ENCODE data around the gene SLC12A4.
"Not testable (repeated sequence)": the region's sequence is repeated elsewhere in the genome, so short reads cannot be mapped to it uniquely, and the experiment has no call there.

The SLC12A4 gene

DNA sequence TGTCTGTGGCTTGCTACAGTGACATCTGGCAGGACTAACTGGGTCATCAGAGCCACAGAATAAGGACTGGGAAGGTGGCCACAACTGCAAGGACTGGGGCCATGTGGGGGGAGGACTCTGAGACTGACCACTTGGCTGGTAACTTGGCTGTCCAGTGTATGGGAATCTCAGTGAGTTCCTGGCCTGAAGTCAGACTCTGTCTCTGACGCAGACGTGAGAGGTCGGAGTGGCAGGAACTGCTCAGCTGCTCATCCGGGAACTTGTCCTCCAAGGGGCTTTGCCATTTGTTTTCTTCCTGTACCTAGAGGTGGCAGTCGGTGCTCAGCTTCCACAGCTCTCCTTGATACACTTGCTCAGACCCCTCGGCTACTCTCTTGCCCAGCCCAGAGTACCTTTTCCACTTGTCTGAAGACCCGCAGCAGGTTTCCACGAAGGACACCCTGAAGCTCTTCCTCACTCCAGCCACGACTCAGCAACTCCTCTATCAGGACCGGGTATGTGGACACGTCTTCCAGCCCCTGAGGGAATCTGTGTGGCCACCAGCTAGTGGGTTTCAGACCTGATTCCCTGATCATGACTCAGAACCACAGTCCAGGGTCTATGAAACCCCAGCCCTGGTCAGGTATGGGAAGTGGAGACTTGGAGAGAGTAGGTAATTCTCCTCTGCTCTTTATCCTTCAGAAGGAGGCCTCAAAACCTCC is 19.2 kb upstream of the SLC12A4 start:
- DNase-seq (ENCODE audit: low read depth) = no peak

DNA sequence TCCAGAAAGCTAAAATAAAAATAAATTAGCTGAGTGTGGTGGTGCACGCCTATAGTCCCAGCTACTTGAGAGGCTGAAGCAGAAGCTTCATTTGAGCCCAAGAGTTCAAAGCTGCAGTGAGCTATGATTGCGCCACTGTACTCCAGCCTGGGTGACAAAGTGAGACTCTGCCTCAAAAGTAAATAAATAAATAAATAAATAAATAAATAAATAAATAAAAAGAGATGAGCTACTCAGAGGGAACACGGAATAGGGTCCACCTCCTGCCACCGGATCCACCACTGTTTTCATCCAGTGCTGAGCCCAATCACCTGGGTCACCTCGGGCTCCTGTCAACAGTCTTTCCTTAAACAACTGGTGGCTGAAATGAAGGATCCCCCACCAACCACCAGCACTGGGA is 18.5 kb upstream of the SLC12A4 start:
- DNase-seq (ENCODE audit: low read depth) = no peak

DNA sequence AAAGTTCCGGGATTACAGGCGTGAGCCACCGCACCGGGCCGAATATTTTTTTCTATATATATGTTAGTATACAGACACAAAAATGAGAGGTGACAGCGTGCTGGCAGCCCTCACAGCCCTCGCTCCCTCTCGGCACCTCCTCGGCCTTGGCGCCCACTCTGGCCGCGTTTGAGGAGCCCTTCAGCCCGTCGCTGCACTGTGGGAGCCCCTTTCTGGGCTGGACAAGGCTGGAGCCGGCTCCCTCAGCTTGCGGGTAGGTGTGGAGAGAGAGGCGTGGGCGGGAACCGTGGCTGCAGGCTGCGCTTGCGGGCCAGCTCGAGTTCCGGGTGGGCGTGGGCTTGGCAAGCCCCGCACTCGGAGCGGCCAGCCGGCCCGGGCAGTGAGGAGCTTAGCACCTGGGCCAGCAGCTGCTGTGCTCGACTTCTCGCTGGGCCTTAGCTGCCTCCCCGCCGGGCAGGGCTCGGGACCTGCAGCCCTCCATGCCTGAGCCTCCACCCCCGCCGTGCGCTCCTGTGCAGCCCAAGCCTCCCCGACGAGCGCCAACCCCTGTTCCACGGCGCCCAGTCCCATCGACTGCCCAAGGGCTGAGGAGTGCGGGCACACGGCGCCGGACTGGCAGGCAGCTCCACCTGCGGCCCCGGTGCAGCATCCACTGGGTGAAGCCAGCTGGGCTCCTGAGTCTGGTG is 13.7 kb upstream of the SLC12A4 start:
- no peak for DNase-seq (ENCODE audit: low read depth)

DNA sequence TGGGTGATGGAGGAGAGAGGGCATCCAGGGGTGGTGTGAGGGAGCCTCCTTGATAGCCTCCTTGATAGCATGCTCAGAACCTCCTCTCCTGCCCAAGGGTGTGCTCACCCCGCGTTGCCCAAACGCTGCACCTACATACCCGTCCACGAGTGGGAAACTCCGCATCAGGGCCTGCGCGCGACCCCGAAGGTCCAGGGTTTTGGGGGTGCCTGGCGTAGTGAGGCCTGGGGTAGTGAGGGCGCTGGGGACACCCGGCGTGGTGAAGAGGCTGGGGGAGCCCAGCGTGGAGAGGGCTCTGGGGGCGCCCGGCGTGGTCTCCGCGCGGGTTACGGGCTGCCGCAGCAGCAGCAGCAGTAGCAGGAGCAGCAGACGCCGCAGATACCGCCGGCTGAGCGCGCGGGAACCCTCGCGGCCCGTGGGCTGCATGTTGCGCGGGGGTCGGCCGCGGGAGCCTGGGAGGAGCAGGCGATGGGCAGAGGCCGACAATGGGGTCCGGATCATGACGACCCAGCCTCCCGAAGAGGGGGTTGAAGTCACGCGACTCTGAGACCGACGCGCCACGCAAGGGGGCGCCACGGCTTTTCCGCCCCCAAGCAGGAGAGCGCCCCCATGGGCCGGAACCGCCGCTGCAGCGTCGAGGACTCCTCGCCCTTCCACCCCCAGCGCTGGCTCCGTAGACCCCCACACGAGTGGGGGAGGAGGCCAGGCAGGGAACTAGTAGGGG is 11.7 kb upstream of the SLC12A4 start, which contains the start of gene DPEP3:
Gene DPEP3, minus strand, starts transcription at position 545 of the 724 bp plus-strand sequence. Its CDS starts 119 bp downstream, at position 426.
- DNase-seq (ENCODE audit: low read depth) = no peak

DNA sequence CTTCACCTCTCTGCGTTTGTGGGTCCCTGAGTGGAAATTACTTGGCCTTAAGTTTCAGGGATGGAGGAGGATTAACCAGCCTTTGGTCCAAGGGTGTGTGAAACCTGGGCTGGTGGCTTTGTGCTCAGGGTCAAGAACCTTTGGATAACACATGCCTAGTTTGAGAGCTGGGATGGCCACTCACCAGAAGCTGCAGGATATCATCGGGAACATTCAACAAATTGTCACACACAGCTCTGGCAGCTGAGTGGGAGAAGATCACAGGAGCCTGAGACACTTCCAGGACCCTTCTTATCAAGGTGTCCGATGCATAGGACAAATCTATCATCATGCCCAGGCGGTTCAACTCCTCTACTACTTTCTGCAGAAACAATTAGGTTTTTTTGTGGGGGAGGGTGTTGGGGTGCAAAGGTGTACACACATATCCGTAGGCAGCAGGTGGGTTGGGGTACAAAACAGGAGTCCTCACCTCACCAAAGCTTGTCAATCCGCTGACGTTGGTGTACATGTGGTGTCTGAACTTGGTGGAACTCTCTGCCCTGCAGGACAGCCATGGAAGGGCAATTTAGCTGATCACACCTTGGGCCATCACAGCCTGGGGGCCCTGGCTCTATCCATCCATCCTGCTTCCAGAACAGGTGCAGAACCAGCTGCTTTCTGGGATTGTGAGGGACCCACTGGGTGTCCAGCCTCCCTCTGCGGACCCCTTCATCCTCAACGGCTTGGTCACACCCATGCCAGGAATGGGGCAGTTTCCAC is 9.2 kb upstream of the SLC12A4 start:
- DNase-seq (ENCODE audit: low read depth) = no peak

DNA sequence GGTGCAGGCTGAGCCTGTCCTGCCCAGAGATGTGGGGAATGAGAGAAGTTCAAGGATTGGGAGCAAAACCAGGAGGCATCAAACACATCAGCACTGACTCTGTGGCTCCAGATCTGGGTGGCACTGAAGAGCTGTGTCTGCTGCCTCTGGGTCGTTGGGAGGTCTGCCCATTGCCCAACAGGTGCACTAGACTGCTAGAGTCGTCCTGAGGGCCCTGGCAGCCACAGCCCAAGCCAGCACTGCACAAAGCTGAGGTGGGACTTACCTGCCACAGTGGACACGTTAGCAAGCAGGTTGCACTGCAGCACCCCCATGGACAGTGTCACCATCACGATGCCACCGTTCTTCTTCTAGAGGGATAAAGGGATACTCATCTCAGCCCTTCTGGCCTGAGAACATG is 8.6 kb upstream of the SLC12A4 start:
- DNase-seq (ENCODE audit: low read depth) = no peak

DNA sequence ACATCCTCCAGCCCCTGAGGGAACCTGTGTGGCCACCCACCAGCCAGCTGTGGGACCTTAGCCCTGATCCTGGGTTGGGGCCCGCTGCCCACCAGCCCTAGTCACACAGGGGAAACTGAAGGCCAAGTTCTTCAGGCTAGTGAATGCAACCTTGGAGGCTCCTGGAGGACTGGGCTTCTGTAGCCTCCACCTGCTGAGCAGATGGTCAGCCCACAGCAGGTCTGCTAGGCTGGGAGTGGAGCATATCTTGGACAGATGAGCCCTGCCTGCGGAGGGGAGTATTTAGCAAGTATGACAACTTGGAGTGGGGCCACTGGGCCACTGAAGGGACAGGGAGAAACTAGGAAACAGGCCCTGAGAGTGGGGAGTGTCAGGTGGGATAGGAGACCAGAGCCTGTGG is 7.8 kb upstream of the SLC12A4 start:
- no peak for DNase-seq (ENCODE audit: low read depth)

DNA sequence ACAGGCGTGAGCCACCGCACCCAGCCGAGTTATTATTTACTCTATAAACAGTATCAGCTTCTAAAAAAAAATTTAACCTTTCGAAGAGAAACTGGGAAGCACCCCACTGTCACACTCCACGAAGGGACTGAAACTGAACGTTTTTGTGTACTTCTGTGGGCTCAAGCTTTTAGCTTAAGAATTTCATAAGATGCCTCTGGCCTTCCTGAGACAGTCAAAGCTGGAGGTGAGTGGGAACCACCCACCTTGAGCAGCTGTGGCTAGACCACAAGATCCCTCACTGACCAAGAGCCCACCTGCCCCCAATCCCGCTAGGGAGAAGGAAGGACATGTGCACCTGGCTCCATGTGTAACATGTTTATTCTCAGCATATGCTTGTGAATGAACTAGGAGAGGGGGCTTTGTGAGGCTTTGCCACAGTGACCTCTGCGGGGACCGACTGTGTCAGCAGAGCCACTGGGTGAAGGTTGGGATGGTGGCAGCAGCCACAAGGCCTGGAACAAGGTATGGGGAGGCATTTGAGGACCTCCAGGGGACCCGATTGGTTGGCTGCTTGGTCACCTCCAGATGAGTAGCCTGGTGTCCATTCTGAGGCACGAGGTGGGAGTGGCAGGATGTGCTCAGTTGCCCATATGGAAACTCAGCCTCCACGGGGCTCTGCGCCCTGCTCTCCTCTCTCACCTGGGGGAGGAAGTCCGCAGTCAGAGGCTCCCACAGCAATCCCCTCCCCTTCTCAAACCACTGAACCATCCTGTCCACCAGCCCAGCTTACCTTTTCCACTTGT is 7.1 kb upstream of the SLC12A4 start:
- DNase-seq (ENCODE audit: low read depth) = no peak

DNA sequence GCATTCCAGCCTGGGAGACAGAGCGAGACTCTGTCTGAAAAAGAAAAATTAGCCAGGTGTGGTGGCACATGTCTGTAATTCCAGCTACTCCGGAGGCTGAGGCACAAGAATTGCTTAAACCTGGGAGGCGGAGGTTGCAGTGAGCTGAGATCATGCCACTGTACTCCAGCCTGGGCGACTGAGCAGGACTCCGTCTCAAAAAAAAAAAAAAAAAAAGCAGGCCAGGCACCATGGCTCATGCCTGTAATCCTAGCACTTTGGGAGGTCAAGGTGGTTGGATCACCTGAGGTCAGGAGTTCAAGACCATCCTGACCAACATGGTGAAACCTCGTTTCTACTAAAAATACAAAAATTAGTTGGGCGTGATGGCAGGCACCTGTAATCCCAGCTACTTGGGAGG is 3.8 kb upstream of the SLC12A4 start:
- not testable (repeated sequence) for DNase-seq (ENCODE audit: low read depth)

DNA sequence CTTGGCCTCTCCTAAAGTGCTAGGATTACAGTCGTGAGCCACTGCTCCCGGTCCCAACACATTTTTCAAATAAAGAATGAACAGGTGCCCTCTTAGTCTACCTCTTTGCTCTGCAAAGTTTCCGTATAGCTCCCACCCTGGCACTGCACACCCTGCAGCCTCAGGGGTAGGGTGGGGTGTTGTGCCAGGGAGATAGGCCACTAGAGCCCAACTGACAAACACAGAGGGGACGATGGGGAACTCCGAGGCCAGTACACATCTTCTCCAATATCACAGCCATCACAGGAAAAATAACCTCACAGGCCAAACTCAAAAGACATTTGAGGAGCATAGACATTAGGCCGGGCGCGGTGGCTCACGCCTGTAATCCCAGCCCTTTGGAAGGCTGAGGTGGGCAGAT is 2.7 kb upstream of the SLC12A4 start:
- no peak for DNase-seq (ENCODE audit: low read depth)

DNA sequence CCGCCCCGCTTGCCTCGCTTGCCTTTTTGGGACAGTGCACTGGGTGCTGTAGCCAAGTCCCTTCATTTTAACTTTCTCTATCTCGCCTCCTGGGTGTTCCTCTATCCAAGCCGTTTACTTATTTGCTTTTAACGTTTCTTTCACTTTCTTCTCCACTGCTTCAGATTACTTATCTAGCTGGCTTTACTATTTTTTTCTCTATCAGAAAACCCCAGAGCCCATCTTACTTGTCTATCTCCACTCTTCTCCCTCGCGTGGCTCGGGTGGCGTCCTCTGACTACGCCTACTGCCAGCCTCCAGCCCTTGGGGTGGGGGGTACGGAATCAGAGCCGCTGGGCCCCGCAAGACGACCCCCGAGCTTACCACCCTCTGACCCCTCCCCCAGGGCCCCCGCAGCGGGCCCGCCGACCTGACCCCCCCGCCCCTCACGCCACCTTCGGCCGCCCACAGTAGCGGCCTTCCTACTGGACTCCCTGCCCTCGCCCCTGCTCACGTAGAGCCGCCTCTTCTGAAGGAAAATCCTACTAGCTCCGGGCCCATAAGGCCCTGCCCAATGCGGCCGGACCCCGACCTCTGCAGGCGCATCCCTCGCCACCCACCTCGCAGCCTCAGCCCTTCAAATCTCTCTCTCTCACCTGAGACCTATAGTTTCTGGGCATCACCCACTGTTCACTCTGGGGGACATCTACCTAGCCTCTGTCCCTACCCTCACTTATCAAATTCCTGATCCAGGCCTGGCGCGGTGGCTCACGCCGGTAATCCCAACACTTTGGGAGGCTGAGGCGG is 1.0 kb upstream of the SLC12A4 start:
- DNase-seq (ENCODE audit: low read depth) = no peak

DNA sequence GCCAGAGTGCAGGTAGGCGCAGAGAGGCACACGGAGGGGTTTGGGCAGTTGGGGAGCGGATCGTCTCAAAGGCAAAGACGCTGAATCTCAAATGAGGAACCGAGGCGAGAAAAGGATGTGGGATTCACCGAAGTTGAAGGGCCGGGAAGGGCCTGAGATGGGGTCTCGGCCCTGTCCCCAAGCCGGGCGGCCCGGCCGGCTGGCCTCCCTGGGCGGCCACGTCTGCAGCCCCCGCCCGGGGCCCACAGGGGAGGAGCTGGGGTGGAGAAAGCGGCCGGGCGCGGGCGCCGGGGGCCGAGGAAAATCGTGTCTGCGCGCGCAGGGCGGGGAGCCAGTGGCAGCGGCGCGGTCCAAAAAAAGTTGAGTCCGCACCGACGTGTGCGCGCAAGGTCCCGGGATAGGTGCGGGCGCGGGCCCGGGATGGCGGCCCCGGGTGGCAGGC is 458 bp downstream of the SLC12A4 start:
- no peak for DNase-seq (ENCODE audit: low read depth)

DNA sequence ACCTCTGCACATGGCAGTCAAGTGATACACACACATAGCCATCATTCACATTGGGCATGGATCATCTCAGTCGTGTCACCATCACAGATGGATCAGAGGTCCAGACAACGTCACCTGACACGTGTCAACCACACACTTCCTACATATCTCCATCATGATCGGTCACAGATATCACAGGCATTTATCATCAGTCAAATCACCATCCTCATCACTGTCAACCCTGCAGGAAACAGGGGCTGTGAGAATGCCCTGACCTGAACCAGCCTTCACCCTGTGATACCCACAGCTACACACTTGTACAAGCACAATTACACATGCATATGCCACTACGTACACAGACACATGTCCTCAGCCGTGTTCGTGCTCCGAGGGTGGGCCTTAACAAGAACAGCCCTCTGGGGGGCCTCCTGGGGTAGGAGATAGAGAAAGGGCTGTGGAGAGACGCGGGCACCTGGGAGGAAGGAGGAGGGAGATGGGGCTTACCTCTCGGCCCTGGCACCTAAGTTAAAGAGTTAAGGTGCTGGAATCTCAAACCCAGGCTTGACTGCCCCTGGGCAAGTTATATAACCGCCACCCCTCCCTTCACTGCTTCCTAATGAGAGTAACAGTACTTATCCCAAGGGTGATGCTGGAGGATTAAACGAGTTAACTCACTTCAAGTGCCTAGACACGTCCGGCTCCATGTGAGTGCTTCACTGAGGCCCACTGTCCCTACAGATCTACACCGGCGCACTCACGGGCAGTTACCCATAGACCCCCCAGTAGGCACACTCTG is 1.1 kb downstream of the SLC12A4 start:
- no peak for DNase-seq (ENCODE audit: low read depth)

DNA sequence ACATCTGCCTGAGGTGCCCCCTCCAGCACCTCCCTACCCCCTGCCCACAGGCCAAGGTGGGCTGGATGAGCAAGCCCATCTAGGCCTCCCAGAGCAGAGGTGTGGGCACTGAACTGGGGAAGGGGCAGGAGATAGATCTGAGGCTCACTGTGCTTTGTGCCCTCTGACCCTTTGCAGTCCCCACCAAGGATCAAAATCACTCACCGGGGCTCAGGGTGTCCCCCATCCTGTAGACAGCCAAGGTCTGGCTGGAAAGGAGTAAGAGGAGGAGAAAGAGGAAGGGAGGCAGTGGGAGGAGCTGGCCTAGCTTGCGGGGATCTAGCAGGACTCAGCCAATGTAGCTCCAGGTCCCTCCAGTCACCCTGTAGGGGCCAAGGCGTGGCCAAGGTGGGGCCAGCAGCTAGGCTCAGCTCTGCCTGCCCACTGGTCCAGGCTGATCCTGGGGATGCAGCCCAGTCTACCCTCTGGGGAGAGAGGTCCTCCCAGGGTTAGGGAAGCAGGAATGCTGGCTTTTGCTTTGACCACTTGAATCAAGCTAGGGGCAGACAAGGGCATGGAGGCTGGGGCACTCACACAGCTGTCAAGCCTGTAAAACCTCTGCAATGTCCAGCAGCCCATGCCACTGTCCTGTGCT is 1.8 kb downstream of the SLC12A4 start:
- no peak for DNase-seq (ENCODE audit: low read depth)

DNA sequence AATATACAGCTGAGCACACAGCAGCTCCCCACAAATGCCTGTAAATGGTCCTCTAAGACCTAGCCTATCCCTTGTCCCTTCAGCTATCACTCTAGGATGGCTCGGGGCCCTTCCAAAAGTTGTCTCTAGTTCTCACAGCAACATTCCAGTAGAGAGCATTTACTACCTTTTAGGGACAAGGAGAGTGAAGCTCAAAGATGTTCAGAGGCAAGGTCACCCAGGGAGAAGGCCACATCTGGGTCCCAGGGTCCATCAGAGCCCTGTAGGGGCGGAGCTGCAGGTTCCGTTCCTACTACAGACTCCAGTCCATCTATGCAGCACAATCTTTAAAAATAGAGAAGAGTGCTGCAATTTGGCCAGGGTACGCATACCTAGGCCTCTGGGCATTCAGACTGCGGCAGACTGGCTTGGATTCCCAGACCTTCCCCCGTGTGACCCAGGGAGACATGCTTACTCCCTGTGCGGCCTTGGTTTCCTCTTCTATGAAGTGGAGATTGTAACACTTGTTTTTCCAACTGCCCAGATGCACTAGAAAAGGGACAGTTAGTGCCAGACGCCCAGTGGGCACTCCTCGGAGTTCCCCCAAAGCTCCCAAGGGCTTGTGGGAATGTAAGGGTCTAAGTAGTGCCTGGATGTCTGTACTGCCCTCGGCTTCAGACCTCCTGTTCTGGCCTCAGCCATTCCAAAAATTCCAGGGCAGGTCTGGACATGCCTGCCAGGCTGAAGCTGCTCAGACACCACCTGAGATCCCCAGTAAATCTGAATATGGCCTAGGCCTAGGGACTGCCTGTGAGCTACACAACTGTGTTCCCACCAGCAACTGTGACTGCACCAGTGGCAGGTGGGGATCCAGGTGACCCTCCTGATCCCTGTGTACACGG is 2.5 kb downstream of the SLC12A4 start:
- no peak for DNase-seq (ENCODE audit: low read depth)

DNA sequence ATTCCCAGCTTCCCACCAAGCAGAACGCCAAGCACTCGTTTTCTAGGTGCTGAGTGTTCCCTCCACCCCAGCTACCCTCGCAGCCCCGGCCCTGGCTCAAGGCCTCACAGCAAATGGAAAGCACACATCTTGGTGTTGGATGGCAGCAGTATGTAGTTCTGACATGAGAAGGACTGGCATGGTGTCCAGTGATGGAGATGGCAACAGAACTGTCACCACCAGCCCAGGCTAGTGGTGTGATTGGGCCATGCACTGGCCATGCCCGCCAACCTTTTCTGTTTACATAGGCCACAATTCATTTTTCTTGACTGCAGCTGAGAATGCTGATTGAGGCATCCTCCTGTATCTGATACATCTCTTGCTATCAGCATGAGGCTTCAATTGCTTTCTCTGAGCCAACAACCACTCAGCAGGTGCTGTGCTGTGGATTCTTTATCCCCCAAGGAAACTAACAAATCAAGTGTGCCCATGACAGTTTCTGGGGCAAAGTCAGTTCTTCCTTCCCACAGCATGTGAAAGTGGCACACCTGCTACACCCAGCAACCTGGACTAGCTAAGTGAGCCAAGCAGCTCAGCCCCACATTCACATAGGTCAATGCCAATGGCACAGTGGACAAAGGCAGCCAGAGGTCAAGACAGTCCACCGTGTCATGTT is 3.8 kb downstream of the SLC12A4 start:
- no peak for DNase-seq (ENCODE audit: low read depth)

DNA sequence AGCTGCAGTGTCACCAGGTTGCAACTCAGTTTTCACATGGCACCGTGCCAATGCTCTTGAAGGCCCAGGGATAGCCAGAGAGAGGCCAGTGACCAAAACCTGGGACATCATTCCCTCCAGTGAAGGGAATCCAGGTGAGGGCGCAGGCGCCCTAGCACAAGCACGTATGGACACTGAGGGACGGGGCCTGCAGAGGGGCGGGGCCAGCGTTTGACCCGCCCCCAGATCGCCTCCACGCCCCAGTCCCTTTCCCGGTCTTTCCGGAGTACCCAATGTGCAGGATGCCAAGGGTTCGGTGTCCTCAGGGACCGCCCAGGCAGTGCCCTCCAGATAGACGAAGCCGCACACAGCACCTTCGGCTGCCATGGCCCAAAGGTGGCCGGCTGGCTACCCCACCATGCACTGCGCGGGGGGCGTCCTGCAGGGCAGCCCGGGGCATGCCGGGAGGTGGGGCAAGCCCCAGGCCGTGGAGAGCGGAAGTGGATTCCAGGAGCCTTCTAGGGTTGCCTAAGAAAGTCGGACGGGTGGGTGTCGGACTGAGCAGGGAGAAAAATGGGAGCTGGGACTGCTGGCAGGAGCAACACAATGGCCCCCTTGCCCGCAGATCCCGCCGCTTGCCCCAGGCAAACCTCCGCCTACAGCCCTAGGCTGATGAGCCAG is 4.6 kb downstream of the SLC12A4 start:
- no peak for DNase-seq (ENCODE audit: low read depth)

Measured in stimulated activated CD8-positive, alpha-beta memory T cell treated with anti-CD3 and anti-CD28 coated beads, Interleukin-15, amount 100 ng/mL, for 24 hours (primary cell).